Vagina (tissue), 2 donors: ENCODE results near the gene ST8SIA5. TPM values are rescaled to one million over a fixed set of nuclear protein-coding genes. Genes with fewer than 3 reads are reported as not detected.

Experiments
- DNase-seq, 2 donors: peaks; one replicate each; pipeline ENCODE4 v3.0.0-alpha.2; 2017; ENCODE audit errors: extremely low spot score in 2 of 2
- H3K27ac ChIP-seq: fragments of 200-600 bp; sonication (generic); one replicate; pipeline ENCODE4 v1.5.1; 2019
- H3K27me3 ChIP-seq: fragments of 200-600 bp; sonication (generic); one replicate; pipeline ENCODE4 v1.5.1; 2019
- H3K36me3 ChIP-seq, 2 donors: fragments of 200-600 bp; sonication (generic); one replicate each; pipeline ENCODE4 v1.5.1; 2017 to 2019
- H3K4me1 ChIP-seq: fragments of 200-600 bp; sonication (generic); one replicate; pipeline ENCODE4 v1.5.1; 2019
- H3K4me3 ChIP-seq, 2 donors: fragments of 200-600 bp; sonication (generic); 1 replicate in 1 of 2; 2 replicates in 1 of 2; pipeline ENCODE4 v1.5.1; 2016 to 2019
- H3K9me3 ChIP-seq: fragments of 200-600 bp; sonication (generic); one replicate; pipeline ENCODE4 v1.5.1; 2019
- CTCF ChIP-seq, 3 experiments: fragments of 450-650 bp in 2 of 3; fragments of 200-600 bp in 1 of 3; sonication (generic) in 1 of 3; IDR thresholded peaks; one replicate each; pipeline ENCODE4 v1.5.1; 2017 to 2019; ENCODE audit warnings: antibody characterized with exemption in 3 of 3, mild to moderate bottlenecking in 2 of 3, moderate library complexity in 2 of 3
- POLR2A ChIP-seq, 2 donors: fragments of 450-650 bp; IDR thresholded peaks; one replicate each; pipeline ENCODE4 v1.6.1; 2017; ENCODE audit warnings: antibody characterized with exemption in 2 of 2, mild to moderate bottlenecking in 2 of 2, moderate library complexity in 2 of 2
- POLR2AphosphoS5 ChIP-seq, 2 donors: sonication (generic); formaldehyde crosslinking; IDR thresholded peaks; one replicate each; pipeline ENCODE4 v1.9.0; 2017; ENCODE audit warnings: antibody characterized with exemption in 2 of 2, mild to moderate bottlenecking in 2 of 2, low read depth in 1 of 2; ENCODE audit not compliant: insufficient read depth in 1 of 2
- intact Hi-C: fragments of 100-400 bp; cut with DNase I; formaldehyde crosslinking; loops from one replicate; pipeline ENCODE4 v1.15.1; 2023
- total RNA-seq: library from RNA; depleted of rRNA; stranded (reverse); fragments of >200 nt; gene quantifications from one replicate; pipeline ENCODE4 v1.2.3, GENCODE V29; 2016

The ST8SIA5 gene
- total RNA-seq, 1 donor from 2014 or later = not detected

GRCh38 chr18:46787674-46788073 lies 30.8 kb upstream of the ST8SIA5 start:
- no peak for TF ChIP-seq POLR2A (IDR thresholded peaks at IDR 0.05)
- no peak for TF ChIP-seq POLR2AphosphoS5 (IDR thresholded peaks at IDR 0.05; ENCODE audit: insufficient read depth in 1 of 2, low read depth in 1 of 2)
- no peak for TF ChIP-seq CTCF (IDR thresholded peaks at IDR 0.05)
- DNase-seq = no peak
- Histone ChIP-seq H3K27ac (no peak overlapping the region), H3K27me3 (no peaks in the 10 kb centered on the region), H3K9me3 (no peaks in the 10 kb centered on the region), H3K36me3 (no peaks in the 10 kb centered on the region), H3K4me1 (no peaks in the 10 kb centered on the region), H3K4me3 (no peak overlapping the region)
- intact Hi-C loops = no loop called here

GRCh38 chr18:46772357-46772756 lies 15.5 kb upstream of the ST8SIA5 start:
- Histone ChIP-seq H3K9me3 (no peaks in the 10 kb centered on the region), H3K4me3 (no peak overlapping the region), H3K27ac (no peak overlapping the region), H3K27me3 (no peaks in the 10 kb centered on the region), H3K36me3 (no peaks in the 10 kb centered on the region), H3K4me1 (no peaks in the 10 kb centered on the region)
- TF ChIP-seq POLR2AphosphoS5 (IDR thresholded peaks at IDR 0.05; ENCODE audit: insufficient read depth in 1 of 2, low read depth in 1 of 2) (no peak), POLR2A (IDR thresholded peaks at IDR 0.05) (no peak), CTCF (IDR thresholded peaks at IDR 0.05) (no peak)
- DNase-seq = no peak
- intact Hi-C loops = no loop called here

- intact Hi-C loops = no loop called here
- TF ChIP-seq POLR2AphosphoS5 (IDR thresholded peaks at IDR 0.05; ENCODE audit: insufficient read depth in 1 of 2, low read depth in 1 of 2) = no peak
- TF ChIP-seq POLR2A (IDR thresholded peaks at IDR 0.05) = no peak
- no peak for TF ChIP-seq CTCF (IDR thresholded peaks at IDR 0.05)
- H3K36me3 ChIP-seq = no peaks in the 10 kb centered on the region
- no peak for DNase-seq
- no peaks in the 10 kb centered on the region for H3K27me3 ChIP-seq
- H3K9me3 ChIP-seq = no peaks in the 10 kb centered on the region
- no peak overlapping the region for H3K27ac ChIP-seq
- no peaks in the 10 kb centered on the region for H3K4me1 ChIP-seq
- no peak overlapping the region for H3K4me3 ChIP-seq
These were observed 14.3 kb upstream of the ST8SIA5 start for GRCh38 chr18:46771141-46771540.

- Histone ChIP-seq H3K27ac (no peak overlapping the region), H3K27me3 (no peaks in the 10 kb centered on the region), H3K9me3 (no peaks in the 10 kb centered on the region), H3K36me3 (no peaks in the 10 kb centered on the region), H3K4me3 (no peak overlapping the region), H3K4me1 (no peaks in the 10 kb centered on the region)
- DNase-seq = no peak
- intact Hi-C loops = no loop called here
- no peak for TF ChIP-seq POLR2A (IDR thresholded peaks at IDR 0.05)
- no peak for TF ChIP-seq CTCF (IDR thresholded peaks at IDR 0.05)
- TF ChIP-seq POLR2AphosphoS5 (IDR thresholded peaks at IDR 0.05; ENCODE audit: insufficient read depth in 1 of 2, low read depth in 1 of 2) = no peak
These were observed 13.9 kb upstream of the ST8SIA5 start for GRCh38 chr18:46770708-46771107.

GRCh38 chr18:46768166-46768921 lies 11.5 kb upstream of the ST8SIA5 start:
- TF ChIP-seq POLR2AphosphoS5 (IDR thresholded peaks at IDR 0.05; ENCODE audit: insufficient read depth in 1 of 2, low read depth in 1 of 2) (no peak), CTCF (IDR thresholded peaks at IDR 0.05) (no peak), POLR2A (IDR thresholded peaks at IDR 0.05) (no peak)
- no peaks in the 10 kb centered on the region for H3K4me1 ChIP-seq
- no peak for DNase-seq
- H3K36me3 ChIP-seq = no peaks in the 10 kb centered on the region
- no peak overlapping the region for H3K4me3 ChIP-seq
- no peak overlapping the region for H3K27ac ChIP-seq
- no peaks in the 10 kb centered on the region for H3K9me3 ChIP-seq
- intact Hi-C loops = no loop called here
- no peaks in the 10 kb centered on the region for H3K27me3 ChIP-seq
